ENCODE results near the gene ATP2C1. TPM values are rescaled to one million over a fixed set of nuclear protein-coding genes. Genes with fewer than 3 reads are reported as not detected.

Gene ATP2C1
- total and polyA plus RNA-seq, 2 of the 4 experiments (the other 2 are of a cell fraction): 41.4 to 50.2 TPM

DNA sequence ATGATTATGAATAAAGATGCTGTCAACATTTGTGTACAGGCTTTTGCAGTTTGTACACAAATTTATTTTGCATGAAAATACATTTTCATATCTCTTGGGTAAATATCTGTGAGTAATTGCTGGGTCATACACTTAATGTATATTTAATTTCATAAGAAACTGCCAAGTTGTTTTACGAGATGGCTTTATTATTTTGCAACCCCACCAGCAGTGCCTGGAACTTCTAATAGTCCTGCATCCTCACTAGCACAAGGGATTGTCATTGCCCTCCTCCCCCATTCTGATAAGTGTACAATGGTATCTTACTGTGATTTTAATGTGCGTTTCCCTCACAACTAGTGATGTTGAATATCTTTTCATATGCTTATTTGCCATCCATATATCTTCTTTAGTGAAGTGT is 87.6 kb downstream of the ATP2C1 start:
- H2BK15ac ChIP-seq (ENCODE audit: low read depth, low read length): no peak overlapping the region
- no peak overlapping the region for H2BK20ac ChIP-seq (ENCODE audit: low read depth, low read length)
- no peaks in the 10 kb centered on the region; a peak in 1 of 4 replicates for H3K79me1 ChIP-seq (ENCODE audit: low read depth in 1 of 2, low read length in 2 of 2)
- no peak overlapping the region for H3K4me3 ChIP-seq (ENCODE audit: insufficient read depth, low read depth, low read length)
- no peak overlapping the region for H4K91ac ChIP-seq (ENCODE audit: insufficient read depth, low read depth, low read length)
- ATAC-seq (ENCODE audit: low read depth): no peak
- H3K9me3 ChIP-seq (ENCODE audit: control insufficient read depth, insufficient read depth, low read length): no peaks in the 10 kb centered on the region
- no peak overlapping the region for H4K5ac ChIP-seq (ENCODE audit: low read depth, low read length)
- no peak overlapping the region for H2AK9ac ChIP-seq (replicated peaks; ENCODE audit: low read depth, low read length, poor library complexity)
- H3K9ac ChIP-seq (ENCODE audit: low read depth, low read length): no peak overlapping the region
- H3K18ac ChIP-seq (ENCODE audit: low read depth, low read length): no peak overlapping the region
- intact Hi-C loops (cut with micrococcal nuclease): no loop called here
- ChIA-PET CTCF (no interaction called here), POLR2A (ENCODE audit: unreplicated experiment) (no interaction called here)
- no peak overlapping the region for H3K27ac ChIP-seq (ENCODE audit: insufficient read depth, low read length)
- peaks cover 3% of the 10 kb centered on the region for H3K36me3 ChIP-seq (ENCODE audit: control insufficient read depth, insufficient read depth, low read length)
- DNase-seq: no peak
- H3K4me2 ChIP-seq (ENCODE audit: low read depth, low read length): no peak overlapping the region
- no peak overlapping the region for H3K56ac ChIP-seq (ENCODE audit: extremely low read depth, insufficient read depth, low read length)
- H2AFZ ChIP-seq (replicated peaks; ENCODE audit: low read length, poor library complexity): no peak overlapping the region
- TF ChIP-seq USF2 (IDR thresholded peaks at IDR 0.05; ENCODE audit: low read depth, low read length) (no peak), MAZ (IDR thresholded peaks at IDR 0.05; ENCODE audit: borderline replicate concordance, low read depth, low read length) (no peak), RAD21 (IDR thresholded peaks at IDR 0.05; ENCODE audit: low read length) (no peak), RFX5 (IDR thresholded peaks at IDR 0.05; ENCODE audit: low read depth, low read length) (no peak), POLR2A (IDR thresholded peaks at IDR 0.05; ENCODE audit: low read depth, low read length) (no peak), BHLHE40 (IDR thresholded peaks at IDR 0.05; ENCODE audit: low read depth, low read length) (no peak), SMC3 (IDR thresholded peaks at IDR 0.05; ENCODE audit: low read depth, low read length) (no peak)
- no peaks in the 10 kb centered on the region for H3K27me3 ChIP-seq (ENCODE audit: control insufficient read depth, insufficient read depth, low read length)
- no peak overlapping the region for H3K4ac ChIP-seq (ENCODE audit: low read depth, low read length)
- in situ Hi-C loops (cut with MboI; ENCODE audit: low sequenced_read_pairs): loop anchor here (25.0 kb wide), 1 partner anchor 244 kb away; the partner anchor contains the start of gene PIK3R4
- no peak overlapping the region for H3K14ac ChIP-seq (replicated peaks; ENCODE audit: low read depth, low read length)
- H3K4me1 ChIP-seq (ENCODE audit: control insufficient read depth, insufficient read depth, low read length): no peaks in the 10 kb centered on the region
- no peak overlapping the region for H2BK120ac ChIP-seq (ENCODE audit: low read depth, low read length)
- H3K23ac ChIP-seq (ENCODE audit: low read depth, low read length): no peak overlapping the region
- no peak overlapping the region for H2BK5ac ChIP-seq (ENCODE audit: low read depth, low read length, poor library complexity, severe bottlenecking)
- no peak overlapping the region for H2AK5ac ChIP-seq (ENCODE audit: low read depth, low read length)
- dilution Hi-C loops (cut with HindIII; ENCODE audit: low sequenced_read_pairs, unreplicated experiment): no loop called here
- no peaks in the 10 kb centered on the region for H3K9me1 ChIP-seq (ENCODE audit: insufficient read depth, low read length)
- H4K20me1 ChIP-seq (ENCODE audit: insufficient read depth, low read length): no peaks in the 10 kb centered on the region
- H4K8ac ChIP-seq (ENCODE audit: low read depth in 2 of 2, low read length in 2 of 2): no peak overlapping the region
- no TSS peak for BruUV-seq (replicated peaks)
- no CpG with 5 or more reads among the region's 2 CpGs for WGBS, 2 experiments (ENCODE audit: extremely low coverage in 2 of 2, insufficient read length in 1 of 2)

Data from IMR-90 (cell line).